GM12878 (cell line): ENCODE measurements around the gene DUOX2.

Experiments
- CHD4 ChIP-seq: fragments of 200-600 bp; sonication (generic); IDR thresholded peaks from 2 replicates; pipeline ENCODE4 v1.6.1; 2016; ENCODE audit warnings: mild to moderate bottlenecking
- EZH2 ChIP-seq: IDR thresholded peaks from 2 replicates; pipeline ENCODE4 v1.6.1; 2012; ENCODE audit warnings: low read depth, mild to moderate bottlenecking, control low read depth, inconsistent platforms, low read length, borderline replicate concordance; ENCODE audit not compliant: control insufficient read depth
- HDAC6 ChIP-seq: fragments of 200-600 bp; sonication (generic); IDR thresholded peaks from one replicate; pipeline ENCODE4 v1.8.0; 2017; ENCODE audit warnings: antibody characterized with exemption; ENCODE audit not compliant: unreplicated experiment
- MXI1 ChIP-seq: fragments of 150-350 bp; IDR thresholded peaks from 2 replicates; pipeline ENCODE4 v1.6.1; 2011; ENCODE audit warnings: low read depth, mild to moderate bottlenecking, inconsistent platforms, low read length, improper control_type of control experiment
- NFIC ChIP-seq: IDR thresholded peaks from 2 replicates; pipeline ENCODE4 v1.6.1; 2012; ENCODE audit warnings: low read depth, mild to moderate bottlenecking, inconsistent platforms, low read length, moderate library complexity
- POU2F2 ChIP-seq: IDR thresholded peaks from 3 replicates; pipeline ENCODE4 v1.6.1; 2011; ENCODE audit warnings: low read depth, mild to moderate bottlenecking, low read length, borderline replicate concordance
- TF ChIP-seq, protein P1 (sequence below), 3 experiments: IDR thresholded peaks in 2 of 3; conservative IDR thresholded peaks in 1 of 3; 2 replicates each; pipeline ENCODE4 v1.5.1; 2011; ENCODE audit warnings: low read depth in 3 of 3, low read length in 3 of 3, mild to moderate bottlenecking in 3 of 3, control low read depth in 2 of 3, moderate library complexity in 2 of 3, inconsistent platforms in 1 of 3, mixed read lengths in 1 of 3; ENCODE audit not compliant: control insufficient read depth in 2 of 3, insufficient read depth in 1 of 3; ENCODE audit errors: extremely low read depth in 1 of 3
- TF ChIP-seq, protein P2 (sequence below): IDR thresholded peaks from 2 replicates; pipeline ENCODE4 v1.6.1; 2012; ENCODE audit warnings: mild to moderate bottlenecking, low read depth, low read length

DNA sequence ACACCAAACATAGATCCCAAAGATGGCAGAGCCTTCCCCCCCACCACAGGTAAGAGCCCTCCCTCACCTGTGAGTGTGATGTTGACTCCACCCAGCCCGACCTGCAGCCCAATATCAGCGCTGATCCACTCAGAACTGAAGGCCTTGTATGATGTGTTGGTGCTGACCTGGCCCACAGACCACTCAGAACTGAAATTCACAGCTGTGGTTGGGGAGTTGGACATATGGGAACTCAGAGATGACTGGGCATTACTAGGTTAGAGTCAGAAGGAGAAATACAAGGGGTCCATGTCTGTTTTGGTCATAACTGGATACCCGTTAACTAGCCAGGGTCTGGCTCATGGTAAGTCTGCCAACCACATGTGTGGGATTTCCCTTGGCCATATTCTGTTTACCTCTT lies 7.0 kb upstream of the DUOX2 start:
- TF ChIP-seq, protein P1, sequence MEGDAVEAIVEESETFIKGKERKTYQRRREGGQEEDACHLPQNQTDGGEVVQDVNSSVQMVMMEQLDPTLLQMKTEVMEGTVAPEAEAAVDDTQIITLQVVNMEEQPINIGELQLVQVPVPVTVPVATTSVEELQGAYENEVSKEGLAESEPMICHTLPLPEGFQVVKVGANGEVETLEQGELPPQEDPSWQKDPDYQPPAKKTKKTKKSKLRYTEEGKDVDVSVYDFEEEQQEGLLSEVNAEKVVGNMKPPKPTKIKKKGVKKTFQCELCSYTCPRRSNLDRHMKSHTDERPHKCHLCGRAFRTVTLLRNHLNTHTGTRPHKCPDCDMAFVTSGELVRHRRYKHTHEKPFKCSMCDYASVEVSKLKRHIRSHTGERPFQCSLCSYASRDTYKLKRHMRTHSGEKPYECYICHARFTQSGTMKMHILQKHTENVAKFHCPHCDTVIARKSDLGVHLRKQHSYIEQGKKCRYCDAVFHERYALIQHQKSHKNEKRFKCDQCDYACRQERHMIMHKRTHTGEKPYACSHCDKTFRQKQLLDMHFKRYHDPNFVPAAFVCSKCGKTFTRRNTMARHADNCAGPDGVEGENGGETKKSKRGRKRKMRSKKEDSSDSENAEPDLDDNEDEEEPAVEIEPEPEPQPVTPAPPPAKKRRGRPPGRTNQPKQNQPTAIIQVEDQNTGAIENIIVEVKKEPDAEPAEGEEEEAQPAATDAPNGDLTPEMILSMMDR (IDR thresholded peaks at IDR 0.05 in 2 of 3, conservative IDR thresholded peaks at IDR 0.05 in 1 of 3; ENCODE audit: control insufficient read depth in 2 of 3, extremely low read depth in 1 of 3, insufficient read depth in 1 of 3, low read depth in 3 of 3, low read length in 3 of 3) = no peak
- no peak for TF ChIP-seq HDAC6
- TF ChIP-seq NFIC = no peak; the same call in 1 of the 2 replicates
- TF ChIP-seq CHD4 = no peak
- no peak for TF ChIP-seq MXI1
- TF ChIP-seq EZH2 = no peak
- TF ChIP-seq, protein P2, sequence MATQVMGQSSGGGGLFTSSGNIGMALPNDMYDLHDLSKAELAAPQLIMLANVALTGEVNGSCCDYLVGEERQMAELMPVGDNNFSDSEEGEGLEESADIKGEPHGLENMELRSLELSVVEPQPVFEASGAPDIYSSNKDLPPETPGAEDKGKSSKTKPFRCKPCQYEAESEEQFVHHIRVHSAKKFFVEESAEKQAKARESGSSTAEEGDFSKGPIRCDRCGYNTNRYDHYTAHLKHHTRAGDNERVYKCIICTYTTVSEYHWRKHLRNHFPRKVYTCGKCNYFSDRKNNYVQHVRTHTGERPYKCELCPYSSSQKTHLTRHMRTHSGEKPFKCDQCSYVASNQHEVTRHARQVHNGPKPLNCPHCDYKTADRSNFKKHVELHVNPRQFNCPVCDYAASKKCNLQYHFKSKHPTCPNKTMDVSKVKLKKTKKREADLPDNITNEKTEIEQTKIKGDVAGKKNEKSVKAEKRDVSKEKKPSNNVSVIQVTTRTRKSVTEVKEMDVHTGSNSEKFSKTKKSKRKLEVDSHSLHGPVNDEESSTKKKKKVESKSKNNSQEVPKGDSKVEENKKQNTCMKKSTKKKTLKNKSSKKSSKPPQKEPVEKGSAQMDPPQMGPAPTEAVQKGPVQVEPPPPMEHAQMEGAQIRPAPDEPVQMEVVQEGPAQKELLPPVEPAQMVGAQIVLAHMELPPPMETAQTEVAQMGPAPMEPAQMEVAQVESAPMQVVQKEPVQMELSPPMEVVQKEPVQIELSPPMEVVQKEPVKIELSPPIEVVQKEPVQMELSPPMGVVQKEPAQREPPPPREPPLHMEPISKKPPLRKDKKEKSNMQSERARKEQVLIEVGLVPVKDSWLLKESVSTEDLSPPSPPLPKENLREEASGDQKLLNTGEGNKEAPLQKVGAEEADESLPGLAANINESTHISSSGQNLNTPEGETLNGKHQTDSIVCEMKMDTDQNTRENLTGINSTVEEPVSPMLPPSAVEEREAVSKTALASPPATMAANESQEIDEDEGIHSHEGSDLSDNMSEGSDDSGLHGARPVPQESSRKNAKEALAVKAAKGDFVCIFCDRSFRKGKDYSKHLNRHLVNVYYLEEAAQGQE = no peak
- TF ChIP-seq POU2F2 = no peak
